A549 (cell line): Measurements from ENCODE around the gene KATNAL1. TPM values are rescaled to one million over a fixed set of nuclear protein-coding genes. Genes with fewer than 3 reads are reported as not detected.

Experiments used
- ATAC-seq, 2 experiments: fragments of 200-7000 bp in 1 of 2; fragments of >200 bp in 1 of 2; cut with Nextera tagmentation in 1 of 2; cut with Tn5 transposase in 1 of 2; 3 replicates each; pipeline versions ENCODE4 v1.8.0 to v1.9.1; 2018 to 2020; ENCODE audit warnings: mild to moderate bottlenecking in 1 of 2, moderate library complexity in 1 of 2
- CTCF ChIA-PET: fragments of 300-600 bp; sonication (Branson Sonifier 250); formaldehyde crosslinking; extraction: SDS; loops from one replicate; lab custom pipeline; 2021; ENCODE audit warnings: antibody characterized with exemption, inconsistent platforms; lab: Yijun Ruan, JAX
- POLR2A ChIA-PET: fragments of 350-600 bp; formaldehyde crosslinking; extraction: SDS; loops from one replicate; lab custom pipeline; 2021; ENCODE audit warnings: antibody characterized with exemption, inconsistent platforms; lab: Yijun Ruan, JAX
- DNase-seq, 2 experiments: peaks; one replicate each; pipeline versions ENCODE4 v3.0.0 to v3.0.0-alpha.2; 2011 to 2016; ENCODE audit warnings: low read depth in 1 of 2, low spot score in 1 of 2
- FAIRE-seq: peaks from 2 replicates; lab custom pipeline; 2011; peaks lifted over from hg19 to GRCh38; lab: Jason Lieb, UNC
- H3K27ac ChIP-seq, 2 experiments: fragments of >200 bp; sonication (Bioruptor Twin); formaldehyde crosslinking; 3 replicates each; pipeline ENCODE4 v1.5.1; 2016 to 2017
- H3K4me1 ChIP-seq: fragments of >200 bp; sonication (Bioruptor Twin); formaldehyde crosslinking; 3 replicates; pipeline ENCODE4 v1.6.1; 2016
- H3K4me2 ChIP-seq: fragments of >200 bp; sonication (Bioruptor Twin); formaldehyde crosslinking; 3 replicates; pipeline ENCODE4 v1.6.1; 2016
- H3K4me3 ChIP-seq: fragments of >200 bp; sonication (Bioruptor Twin); formaldehyde crosslinking; 3 replicates; pipeline ENCODE4 v1.5.1; 2016
- H3K9me3 ChIP-seq: fragments of >200 bp; sonication (Bioruptor Twin); formaldehyde crosslinking; 3 replicates; pipeline ENCODE4 v1.6.1; 2016
- CBX2 ChIP-seq: fragments of 200-600 bp; sonication (generic); IDR thresholded peaks from 2 replicates; pipeline ENCODE4 v1.6.1; 2016; ENCODE audit warnings: low read depth, mild to moderate bottlenecking, borderline replicate concordance
- CEBPB ChIP-seq, 2 experiments: fragments of >200 bp in 1 of 2; sonication (Bioruptor Twin) in 1 of 2; formaldehyde crosslinking in 1 of 2; IDR thresholded peaks; 2 replicates each; pipeline ENCODE4 v1.6.1; 2012 to 2016
- EHF ChIP-seq: fragments of 250-450 bp; sonication (Bioruptor Pico); IDR thresholded peaks from 2 replicates; pipeline ENCODE4 v1.5.0; 2020; ENCODE audit warnings: mild to moderate bottlenecking
- EHMT2 ChIP-seq: fragments of 200-600 bp; sonication (generic); IDR thresholded peaks from 2 replicates; pipeline ENCODE4 v1.6.1; 2016; ENCODE audit warnings: antibody characterized with exemption, low read depth, mild to moderate bottlenecking, moderate library complexity
- FOSB ChIP-seq: fragments of 250-450 bp; sonication (Bioruptor Pico); IDR thresholded peaks from 2 replicates; pipeline ENCODE4 v1.5.0; 2020; ENCODE audit warnings: mild to moderate bottlenecking, moderate library complexity
- HOXB13 ChIP-seq: fragments of 250-450 bp; sonication (Bioruptor Pico); IDR thresholded peaks from 2 replicates; pipeline ENCODE4 v1.5.0; 2020; ENCODE audit warnings: low read depth, mild to moderate bottlenecking, moderate library complexity
- HOXB5 ChIP-seq: fragments of 250-450 bp; sonication (Bioruptor Pico); IDR thresholded peaks from 2 replicates; pipeline ENCODE4 v1.5.0; 2020; ENCODE audit warnings: mild to moderate bottlenecking, moderate library complexity
- JUN ChIP-seq, 2 experiments: fragments of >200 bp; sonication (Bioruptor Twin); formaldehyde crosslinking; IDR thresholded peaks; 2 replicates in 1 of 2; 3 replicates in 1 of 2; pipeline ENCODE4 v1.6.1; 2016 to 2017
- JUNB ChIP-seq: fragments of >200 bp; sonication (Bioruptor Twin); formaldehyde crosslinking; IDR thresholded peaks from 2 replicates; pipeline ENCODE4 v1.6.1; 2016
- KDM5A ChIP-seq: fragments of 200-600 bp; sonication (generic); IDR thresholded peaks from 2 replicates; pipeline ENCODE4 v1.6.1; 2016; ENCODE audit warnings: antibody characterized with exemption, mild to moderate bottlenecking
- MYC ChIP-seq: IDR thresholded peaks from 2 replicates; pipeline ENCODE4 v1.6.1; 2012; ENCODE audit warnings: mild to moderate bottlenecking, inconsistent platforms, low read length, improper control_type of control experiment, borderline replicate concordance
- NPAS2 ChIP-seq: fragments of 250-450 bp; sonication (Bioruptor Pico); IDR thresholded peaks from 2 replicates; pipeline ENCODE4 v1.8.0; 2022; ENCODE audit warnings: mild to moderate bottlenecking, moderate library complexity, borderline replicate concordance
- NR3C1 ChIP-seq: fragments of >200 bp; sonication (Bioruptor Twin); formaldehyde crosslinking; IDR thresholded peaks from 3 replicates; pipeline ENCODE4 v1.6.1; 2017
- POLR2A ChIP-seq: IDR thresholded peaks from 2 replicates; pipeline ENCODE4 v1.6.1; 2012; ENCODE audit warnings: mild to moderate bottlenecking, low read length
- ZC3H11A ChIP-seq: fragments of 450-650 bp; IDR thresholded peaks from 2 replicates; pipeline ENCODE4 v1.6.1; 2014; ENCODE audit warnings: antibody characterized with exemption, mild to moderate bottlenecking
- ZNF302 ChIP-seq: fragments of 250-450 bp; sonication (Bioruptor Pico); IDR thresholded peaks from 2 replicates; pipeline ENCODE4 v1.9.0; 2021; ENCODE audit warnings: inconsistent platforms, mild to moderate bottlenecking, moderate library complexity
- ZSCAN20 ChIP-seq: fragments of 250-450 bp; sonication (Bioruptor Pico); IDR thresholded peaks from 2 replicates; pipeline ENCODE4 v1.8.0; 2022; ENCODE audit warnings: mild to moderate bottlenecking, moderate library complexity
- WGBS: methylation state at CpG from one replicate; pipeline ENCODE4 v1.1.6; 2017; ENCODE audit errors: missing lambda C conversion rate; 5-methylcytosine and 5-hydroxymethylcytosine counted together
- polyA plus RNA-seq, 4 experiments: library from polyadenylated mRNA; depleted of rRNA in 3 of 4; stranded (reverse); fragments of >200 nt; fragmentation: RNase III in 1 of 4; extraction: RNeasy Plus Mini Kit Qiagen cat#74134 plus additional on column Dnase treatment in 1 of 4; gene quantifications; 2 replicates in 3 of 4; 3 replicates in 1 of 4; pipeline ENCODE4 v1.2.3, GENCODE V29; 2011 to 2017
- TF ChIP-seq, protein P1 (sequence below): fragments of 200-600 bp; sonication (generic); IDR thresholded peaks from 2 replicates; pipeline ENCODE4 v1.6.1; 2016; ENCODE audit warnings: antibody characterized with exemption, mild to moderate bottlenecking, moderate library complexity
- TF ChIP-seq, protein P2 (sequence below): fragments of 250-450 bp; sonication (Bioruptor Pico); IDR thresholded peaks from 2 replicates; pipeline ENCODE4 v1.5.0; 2020; ENCODE audit warnings: low read depth, mild to moderate bottlenecking, moderate library complexity
- TF ChIP-seq, protein P3 (sequence below): fragments of >200 bp; sonication (Bioruptor Twin); formaldehyde crosslinking; IDR thresholded peaks from 3 replicates; pipeline ENCODE4 v1.6.1; 2016
- TF ChIP-seq, protein P4 (sequence below): fragments of >200 bp; sonication (Bioruptor Twin); formaldehyde crosslinking; IDR thresholded peaks from 2 replicates; pipeline ENCODE4 v1.6.1; 2016
- TF ChIP-seq, protein P5 (sequence below): IDR thresholded peaks from 2 replicates; pipeline ENCODE4 v1.6.1; 2012; ENCODE audit warnings: low read depth, borderline replicate concordance
- TF ChIP-seq, protein P6 (sequence below): fragments of >200 bp; sonication (Bioruptor Twin); formaldehyde crosslinking; IDR thresholded peaks from 3 replicates; pipeline ENCODE4 v1.5.1; 2016
- TF ChIP-seq, protein P7 (sequence below): IDR thresholded peaks from 2 replicates; pipeline ENCODE4 v1.6.1; 2012

The KATNAL1 gene
- polyA plus RNA-seq, 2 of the 4 experiments (the other 2 are of a cell fraction), result 7.9 to 10.5 TPM

DNA sequence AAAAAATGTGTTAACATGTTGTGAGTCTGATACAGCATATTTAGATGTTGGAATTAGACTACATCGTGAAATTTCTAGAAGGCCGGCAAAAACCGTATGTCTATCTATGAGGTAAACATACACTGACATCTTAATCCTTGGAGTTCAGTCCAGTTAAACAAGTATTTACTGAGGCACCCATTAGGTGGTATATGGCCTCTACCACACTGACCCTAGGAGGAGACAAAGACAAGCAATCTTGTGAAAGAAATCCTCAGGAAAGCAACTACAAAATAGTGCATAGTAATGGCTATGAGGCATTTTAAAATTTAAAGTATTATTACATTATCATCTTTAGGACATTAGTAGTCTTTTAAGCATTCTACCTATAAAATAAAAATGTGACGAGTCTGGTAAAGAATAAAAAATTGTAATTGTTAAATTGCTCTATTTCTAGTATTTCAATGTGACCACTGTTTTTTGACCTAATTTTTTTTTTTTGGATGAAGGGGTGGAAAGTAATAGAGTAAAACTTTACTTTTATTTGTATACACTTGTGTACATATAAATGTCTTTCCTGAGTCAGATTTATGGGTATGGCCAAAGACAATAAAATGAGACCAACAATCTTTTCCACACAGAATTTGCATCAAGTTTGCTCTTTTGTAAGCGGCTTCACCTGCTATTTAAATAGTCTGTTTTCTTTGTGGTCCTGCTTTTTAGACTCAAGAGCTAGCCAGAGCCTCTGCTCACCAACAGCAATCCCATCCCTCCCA lies 50.5 kb downstream of the KATNAL1 start:
- FAIRE-seq (no peak), DNase-seq (peak in 1 of 2 experiments; percentile 6)
- CTCF ChIA-PET, result interaction anchor here (0.6 kb wide), 1 partner anchor 206 kb away, joined by 3 read pairs; no protein-coding TSS in a partner anchor
- Histone ChIP-seq H3K9me3 (no peaks in the 10 kb centered on the region), H3K4me3 (no peak overlapping the region), H3K4me2 (no peak overlapping the region), H3K4me1 (peaks cover 17% of the 10 kb centered on the region; the same call in 2 of the 3 replicates)
- TF ChIP-seq, protein P1, sequence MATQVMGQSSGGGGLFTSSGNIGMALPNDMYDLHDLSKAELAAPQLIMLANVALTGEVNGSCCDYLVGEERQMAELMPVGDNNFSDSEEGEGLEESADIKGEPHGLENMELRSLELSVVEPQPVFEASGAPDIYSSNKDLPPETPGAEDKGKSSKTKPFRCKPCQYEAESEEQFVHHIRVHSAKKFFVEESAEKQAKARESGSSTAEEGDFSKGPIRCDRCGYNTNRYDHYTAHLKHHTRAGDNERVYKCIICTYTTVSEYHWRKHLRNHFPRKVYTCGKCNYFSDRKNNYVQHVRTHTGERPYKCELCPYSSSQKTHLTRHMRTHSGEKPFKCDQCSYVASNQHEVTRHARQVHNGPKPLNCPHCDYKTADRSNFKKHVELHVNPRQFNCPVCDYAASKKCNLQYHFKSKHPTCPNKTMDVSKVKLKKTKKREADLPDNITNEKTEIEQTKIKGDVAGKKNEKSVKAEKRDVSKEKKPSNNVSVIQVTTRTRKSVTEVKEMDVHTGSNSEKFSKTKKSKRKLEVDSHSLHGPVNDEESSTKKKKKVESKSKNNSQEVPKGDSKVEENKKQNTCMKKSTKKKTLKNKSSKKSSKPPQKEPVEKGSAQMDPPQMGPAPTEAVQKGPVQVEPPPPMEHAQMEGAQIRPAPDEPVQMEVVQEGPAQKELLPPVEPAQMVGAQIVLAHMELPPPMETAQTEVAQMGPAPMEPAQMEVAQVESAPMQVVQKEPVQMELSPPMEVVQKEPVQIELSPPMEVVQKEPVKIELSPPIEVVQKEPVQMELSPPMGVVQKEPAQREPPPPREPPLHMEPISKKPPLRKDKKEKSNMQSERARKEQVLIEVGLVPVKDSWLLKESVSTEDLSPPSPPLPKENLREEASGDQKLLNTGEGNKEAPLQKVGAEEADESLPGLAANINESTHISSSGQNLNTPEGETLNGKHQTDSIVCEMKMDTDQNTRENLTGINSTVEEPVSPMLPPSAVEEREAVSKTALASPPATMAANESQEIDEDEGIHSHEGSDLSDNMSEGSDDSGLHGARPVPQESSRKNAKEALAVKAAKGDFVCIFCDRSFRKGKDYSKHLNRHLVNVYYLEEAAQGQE, result no peak
- TF ChIP-seq, protein P2, sequence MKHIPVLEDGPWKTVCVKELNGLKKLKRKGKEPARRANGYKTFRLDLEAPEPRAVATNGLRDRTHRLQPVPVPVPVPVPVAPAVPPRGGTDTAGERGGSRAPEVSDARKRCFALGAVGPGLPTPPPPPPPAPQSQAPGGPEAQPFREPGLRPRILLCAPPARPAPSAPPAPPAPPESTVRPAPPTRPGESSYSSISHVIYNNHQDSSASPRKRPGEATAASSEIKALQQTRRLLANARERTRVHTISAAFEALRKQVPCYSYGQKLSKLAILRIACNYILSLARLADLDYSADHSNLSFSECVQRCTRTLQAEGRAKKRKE (CRISPR knock-in tag), result no peak
- TF ChIP-seq ZC3H11A (no peak), ZSCAN20 (CRISPR knock-in tag) (no peak), POLR2A (no peak), MYC (no peak), CBX2 (no peak), NPAS2 (CRISPR knock-in tag) (no peak), HOXB13 (CRISPR knock-in tag) (no peak), HOXB5 (CRISPR knock-in tag) (no peak), JUN (IDR thresholded peaks at IDR 0.05) (no peak), FOSB (CRISPR knock-in tag) (no peak)
- TF ChIP-seq, protein P3, sequence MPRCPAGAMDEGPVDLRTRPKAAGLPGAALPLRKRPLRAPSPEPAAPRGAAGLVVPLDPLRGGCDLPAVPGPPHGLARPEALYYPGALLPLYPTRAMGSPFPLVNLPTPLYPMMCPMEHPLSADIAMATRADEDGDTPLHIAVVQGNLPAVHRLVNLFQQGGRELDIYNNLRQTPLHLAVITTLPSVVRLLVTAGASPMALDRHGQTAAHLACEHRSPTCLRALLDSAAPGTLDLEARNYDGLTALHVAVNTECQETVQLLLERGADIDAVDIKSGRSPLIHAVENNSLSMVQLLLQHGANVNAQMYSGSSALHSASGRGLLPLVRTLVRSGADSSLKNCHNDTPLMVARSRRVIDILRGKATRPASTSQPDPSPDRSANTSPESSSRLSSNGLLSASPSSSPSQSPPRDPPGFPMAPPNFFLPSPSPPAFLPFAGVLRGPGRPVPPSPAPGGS, result no peak
- TF ChIP-seq, protein P4, sequence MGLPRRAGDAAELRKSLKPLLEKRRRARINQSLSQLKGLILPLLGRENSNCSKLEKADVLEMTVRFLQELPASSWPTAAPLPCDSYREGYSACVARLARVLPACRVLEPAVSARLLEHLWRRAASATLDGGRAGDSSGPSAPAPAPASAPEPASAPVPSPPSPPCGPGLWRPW, result no peak
- TF ChIP-seq, protein P5, sequence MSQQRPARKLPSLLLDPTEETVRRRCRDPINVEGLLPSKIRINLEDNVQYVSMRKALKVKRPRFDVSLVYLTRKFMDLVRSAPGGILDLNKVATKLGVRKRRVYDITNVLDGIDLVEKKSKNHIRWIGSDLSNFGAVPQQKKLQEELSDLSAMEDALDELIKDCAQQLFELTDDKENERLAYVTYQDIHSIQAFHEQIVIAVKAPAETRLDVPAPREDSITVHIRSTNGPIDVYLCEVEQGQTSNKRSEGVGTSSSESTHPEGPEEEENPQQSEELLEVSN, result no peak
- TF ChIP-seq, all 56 proteins: peak for 0
- 92% methylated on average over 5 of the region's 5 CpGs for WGBS
- POLR2A ChIA-PET, result no interaction called here
- ATAC-seq, result peak in 1 of 2 experiments; percentile 36; a peak in 1 of 6 replicates
- H3K27ac ChIP-seq, result no peak overlapping the region

DNA sequence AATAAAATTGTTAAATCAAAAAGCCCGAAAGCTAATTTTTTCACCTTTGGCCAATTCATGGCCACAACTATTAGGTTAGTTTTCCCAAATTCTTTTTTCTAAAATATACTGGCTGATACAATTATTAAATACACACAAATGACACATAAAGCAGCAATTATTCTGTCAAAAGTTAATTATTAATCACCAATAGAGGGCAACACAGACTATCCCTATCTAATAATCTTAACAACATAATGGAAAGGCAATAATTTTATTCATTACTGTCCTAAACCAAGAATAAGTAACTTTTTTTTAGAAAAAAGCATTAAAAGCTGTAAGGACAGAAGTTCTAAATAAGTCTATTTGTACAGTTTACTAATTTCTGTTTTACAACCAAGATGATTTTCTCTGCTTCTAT lies 51.7 kb downstream of the KATNAL1 start:
- no peak overlapping the region for H3K4me2 ChIP-seq
- H3K4me3 ChIP-seq, result no peak overlapping the region
- CTCF ChIA-PET, result no interaction called here
- FAIRE-seq (no peak), DNase-seq (no peak), ATAC-seq (no peak)
- POLR2A ChIA-PET, result no interaction called here
- no peak overlapping the region for H3K27ac ChIP-seq
- TF ChIP-seq, protein P6, sequence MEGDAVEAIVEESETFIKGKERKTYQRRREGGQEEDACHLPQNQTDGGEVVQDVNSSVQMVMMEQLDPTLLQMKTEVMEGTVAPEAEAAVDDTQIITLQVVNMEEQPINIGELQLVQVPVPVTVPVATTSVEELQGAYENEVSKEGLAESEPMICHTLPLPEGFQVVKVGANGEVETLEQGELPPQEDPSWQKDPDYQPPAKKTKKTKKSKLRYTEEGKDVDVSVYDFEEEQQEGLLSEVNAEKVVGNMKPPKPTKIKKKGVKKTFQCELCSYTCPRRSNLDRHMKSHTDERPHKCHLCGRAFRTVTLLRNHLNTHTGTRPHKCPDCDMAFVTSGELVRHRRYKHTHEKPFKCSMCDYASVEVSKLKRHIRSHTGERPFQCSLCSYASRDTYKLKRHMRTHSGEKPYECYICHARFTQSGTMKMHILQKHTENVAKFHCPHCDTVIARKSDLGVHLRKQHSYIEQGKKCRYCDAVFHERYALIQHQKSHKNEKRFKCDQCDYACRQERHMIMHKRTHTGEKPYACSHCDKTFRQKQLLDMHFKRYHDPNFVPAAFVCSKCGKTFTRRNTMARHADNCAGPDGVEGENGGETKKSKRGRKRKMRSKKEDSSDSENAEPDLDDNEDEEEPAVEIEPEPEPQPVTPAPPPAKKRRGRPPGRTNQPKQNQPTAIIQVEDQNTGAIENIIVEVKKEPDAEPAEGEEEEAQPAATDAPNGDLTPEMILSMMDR, result no peak
- no peak for TF ChIP-seq KDM5A
- no peak for TF ChIP-seq ZC3H11A
- TF ChIP-seq ZNF302 (CRISPR knock-in tag), result no peak
- TF ChIP-seq NR3C1, result no peak
- TF ChIP-seq, protein P7, sequence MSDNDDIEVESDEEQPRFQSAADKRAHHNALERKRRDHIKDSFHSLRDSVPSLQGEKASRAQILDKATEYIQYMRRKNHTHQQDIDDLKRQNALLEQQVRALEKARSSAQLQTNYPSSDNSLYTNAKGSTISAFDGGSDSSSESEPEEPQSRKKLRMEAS, result no peak
- no peak for TF ChIP-seq POLR2A
- no peak for TF ChIP-seq JUNB
- TF ChIP-seq JUN (IDR thresholded peaks at IDR 0.05), result no peak
- no peak for TF ChIP-seq HOXB13 (CRISPR knock-in tag)
- TF ChIP-seq HOXB5 (CRISPR knock-in tag), result no peak
- no peak for TF ChIP-seq CEBPB (IDR thresholded peaks at IDR 0.05)
- TF ChIP-seq EHF (CRISPR knock-in tag), result no peak
- TF ChIP-seq EHMT2, result no peak
- TF ChIP-seq ZSCAN20 (CRISPR knock-in tag), result no peak
- TF ChIP-seq, protein P3, result no peak
- no peaks in the 10 kb centered on the region for H3K9me3 ChIP-seq
- WGBS, result 96% methylated on average over 1 of the region's 1 CpG
- peaks cover 17% of the 10 kb centered on the region; the same call in 2 of the 3 replicates for H3K4me1 ChIP-seq
